Peyer's patch (tissue), 4 donors: Measurements from ENCODE around the gene RAB11FIP4.

ENCODE experiments used
- POLR2A ChIP-seq, 2 donors: fragments of 450-650 bp; IDR thresholded peaks; one replicate each; pipeline ENCODE4 v1.5.1; 2017; ENCODE audit warnings: antibody characterized with exemption in 2 of 2, mild to moderate bottlenecking in 2 of 2, moderate library complexity in 2 of 2
- TF ChIP-seq, protein P1 (sequence below), 6 experiments: fragments of 450-650 bp in 4 of 6; fragments of 200-600 bp in 2 of 6; sonication (generic) in 1 of 6; IDR thresholded peaks; one replicate each; pipeline ENCODE4 v1.5.1; 2017 to 2019; ENCODE audit warnings: antibody characterized with exemption in 6 of 6, mild to moderate bottlenecking in 3 of 6, moderate library complexity in 1 of 6

DNA sequence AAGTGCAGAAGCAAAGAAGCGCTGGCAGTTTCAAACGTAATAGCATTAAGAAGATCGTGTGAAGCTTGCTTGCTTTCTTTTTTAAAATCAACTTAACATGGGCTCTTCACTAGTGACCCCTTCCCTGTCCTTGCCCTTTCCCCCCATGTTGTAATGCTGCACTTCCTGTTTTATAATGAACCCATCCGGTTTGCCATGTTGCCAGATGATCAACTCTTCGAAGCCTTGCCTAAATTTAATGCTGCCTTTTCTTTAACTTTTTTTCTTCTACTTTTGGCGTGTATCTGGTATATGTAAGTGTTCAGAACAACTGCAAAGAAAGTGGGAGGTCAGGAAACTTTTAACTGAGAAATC, 17.4 kb upstream of the RAB11FIP4 start:
- TF ChIP-seq, protein P1, sequence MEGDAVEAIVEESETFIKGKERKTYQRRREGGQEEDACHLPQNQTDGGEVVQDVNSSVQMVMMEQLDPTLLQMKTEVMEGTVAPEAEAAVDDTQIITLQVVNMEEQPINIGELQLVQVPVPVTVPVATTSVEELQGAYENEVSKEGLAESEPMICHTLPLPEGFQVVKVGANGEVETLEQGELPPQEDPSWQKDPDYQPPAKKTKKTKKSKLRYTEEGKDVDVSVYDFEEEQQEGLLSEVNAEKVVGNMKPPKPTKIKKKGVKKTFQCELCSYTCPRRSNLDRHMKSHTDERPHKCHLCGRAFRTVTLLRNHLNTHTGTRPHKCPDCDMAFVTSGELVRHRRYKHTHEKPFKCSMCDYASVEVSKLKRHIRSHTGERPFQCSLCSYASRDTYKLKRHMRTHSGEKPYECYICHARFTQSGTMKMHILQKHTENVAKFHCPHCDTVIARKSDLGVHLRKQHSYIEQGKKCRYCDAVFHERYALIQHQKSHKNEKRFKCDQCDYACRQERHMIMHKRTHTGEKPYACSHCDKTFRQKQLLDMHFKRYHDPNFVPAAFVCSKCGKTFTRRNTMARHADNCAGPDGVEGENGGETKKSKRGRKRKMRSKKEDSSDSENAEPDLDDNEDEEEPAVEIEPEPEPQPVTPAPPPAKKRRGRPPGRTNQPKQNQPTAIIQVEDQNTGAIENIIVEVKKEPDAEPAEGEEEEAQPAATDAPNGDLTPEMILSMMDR (IDR thresholded peaks at IDR 0.05): no peak
- no peak for TF ChIP-seq POLR2A (IDR thresholded peaks at IDR 0.05)
